GM23248 (cell line): ENCODE results near the gene PSMA8.
"Not testable (repeated sequence)": the region's sequence is repeated elsewhere in the genome, so short reads cannot be mapped to it uniquely, and the experiment has no call there.

Experiments
- EZH2 ChIP-seq: fragments of 200-600 bp; sonication (generic); IDR thresholded peaks from 2 replicates; pipeline ENCODE4 v1.6.1; 2018; ENCODE audit warnings: antibody characterized with exemption, mild to moderate bottlenecking; ENCODE audit not compliant: insufficient read depth, poor library complexity, severe bottlenecking
- EZH2phosphoT487 ChIP-seq: fragments of 200-600 bp; sonication (generic); IDR thresholded peaks from 2 replicates; pipeline ENCODE4 v1.6.1; 2018; ENCODE audit warnings: antibody characterized with exemption, moderate library complexity, mild to moderate bottlenecking, low read depth; ENCODE audit not compliant: insufficient read depth

GRCh38 chr18:26121994-26122393 lies 11.7 kb upstream of the PSMA8 start:
- not testable (repeated sequence) for TF ChIP-seq EZH2, EZH2phosphoT487
